Middle frontal gyrus (tissue), 1 donor: ENCODE results near the gene GPATCH3.
"Not testable (repeated sequence)": the region's sequence is repeated elsewhere in the genome, so short reads cannot be mapped to it uniquely, and the experiment has no call there.

ENCODE experiments used
- DNase-seq: peaks from one replicate; pipeline ENCODE4 v3.0.0-alpha.2; 2015; ENCODE audit warnings: low spot score; ENCODE audit errors: extremely low spot score

GPATCH3 gene

GRCh38 chr1:26900001-26900814 lies at the start of gene GPATCH3:
Gene GPATCH3, minus strand, starts transcription at chr1:26900467. Its CDS starts 25 bp downstream, at chr1:26900442.
- DNase-seq: peak; percentile 90

- DNase-seq: no peak
Observed at GRCh38 chr1:26949926-26950319, 49.7 kb upstream of the GPATCH3 start.

GRCh38 chr1:26949266-26949925 lies 49.1 kb upstream of the GPATCH3 start:
- DNase-seq: no peak

- not testable (repeated sequence) for DNase-seq
Observed at GRCh38 chr1:26948725-26949057, 48.4 kb upstream of the GPATCH3 start.

- DNase-seq: no peak
Observed at GRCh38 chr1:26946270-26946669, 46.0 kb upstream of the GPATCH3 start.

GRCh38 chr1:26945728-26946127 lies 45.5 kb upstream of the GPATCH3 start:
- no peak for DNase-seq

- no peak for DNase-seq
Observed at GRCh38 chr1:26945138-26945537, 44.9 kb upstream of the GPATCH3 start.

- DNase-seq: no peak
Observed at GRCh38 chr1:26942656-26943055, 42.4 kb upstream of the GPATCH3 start.

GRCh38 chr1:26941311-26941710 lies 41.0 kb upstream of the GPATCH3 start:
- no peak for DNase-seq

GRCh38 chr1:26938659-26939025 lies 38.4 kb upstream of the GPATCH3 start:
- DNase-seq: no peak

GRCh38 chr1:26938004-26938658 lies 37.9 kb upstream of the GPATCH3 start:
- DNase-seq: no peak

- DNase-seq: no peak
Observed at GRCh38 chr1:26936823-26937222, 36.6 kb upstream of the GPATCH3 start.

- no peak for DNase-seq
Observed at GRCh38 chr1:26932531-26932930, 32.3 kb upstream of the GPATCH3 start.

- DNase-seq: no peak
Observed at GRCh38 chr1:26923711-26924110, 23.4 kb upstream of the GPATCH3 start.

- DNase-seq: no peak
Observed at GRCh38 chr1:26922901-26923300, 22.6 kb upstream of the GPATCH3 start.

GRCh38 chr1:26922431-26922729 lies 22.1 kb upstream of the GPATCH3 start:
- no peak for DNase-seq

GRCh38 chr1:26921540-26922430 lies 21.5 kb upstream of the GPATCH3 start, which contains the start of gene NUDC:
Gene NUDC, plus strand, starts transcription at chr1:26921743. Its CDS starts 106 bp downstream, at chr1:26921849.
- DNase-seq: peak; percentile 96

GRCh38 chr1:26921126-26921539 lies 20.9 kb upstream of the GPATCH3 start:
- peak; percentile 3 for DNase-seq

GRCh38 chr1:26915204-26915842 lies 15.1 kb upstream of the GPATCH3 start:
- no peak for DNase-seq

GRCh38 chr1:26913754-26914619 lies 13.7 kb upstream of the GPATCH3 start, which contains the start of gene NR0B2:
Gene NR0B2, minus strand, starts transcription at chr1:26913975. Its CDS starts 35 bp downstream, at chr1:26913940.
- DNase-seq: no peak
